A673 (cell line): Measurements from ENCODE around the gene HPSE2. TPM values are rescaled to one million over a fixed set of nuclear protein-coding genes. Genes with fewer than 3 reads are reported as not detected.
A peak's percentile ranks its signal among the peaks of the same experiment; 100 is the strongest.

ENCODE experiments used
- Bru-seq: library from RNA; stranded (reverse); fragments of 400-500 nt; gene quantifications from one replicate; lab custom pipeline; 2021; lab: Mats Ljungman, UMichigan
- BruChase-seq, 2 experiments: library from RNA; stranded (reverse); fragments of 400-500 nt; gene quantifications; one replicate each; lab custom pipeline; 2021; lab: Mats Ljungman, UMichigan
- BruUV-seq: library from RNA; stranded (reverse); fragments of 400-500 nt; replicated peaks from 2 replicates; lab custom pipeline; 2021; lab: Mats Ljungman, UMichigan
- CTCF ChIA-PET: fragments of 300-600 bp; sonication (Branson Sonifier 250); formaldehyde crosslinking; loops from one replicate; lab custom pipeline; 2022; ENCODE audit warnings: antibody characterized with exemption; lab: Charles Lee
- POLR2A ChIA-PET: fragments of 300-600 bp; sonication (Branson Sonifier 250); formaldehyde crosslinking; loops from one replicate; lab custom pipeline; 2022; ENCODE audit warnings: antibody characterized with exemption; ENCODE audit not compliant: low non-redundant PET; lab: Charles Lee
- DNase-seq: peaks from one replicate; pipeline ENCODE4 v3.0.0-alpha.2; 2015; ENCODE audit warnings: low spot score
- H3K27ac ChIP-seq: fragments of 200-600 bp; sonication (generic); 2 replicates; pipeline ENCODE4 v1.5.1; 2016; ENCODE audit warnings: mixed run types, low read depth, mild to moderate bottlenecking, mixed read lengths, antibody characterized with exemption, low read length; ENCODE audit not compliant: poor library complexity, severe bottlenecking
- H3K27me3 ChIP-seq: fragments of 200-600 bp; sonication (generic); replicated peaks from 2 replicates; pipeline ENCODE4 v1.6.1; 2017; ENCODE audit warnings: mixed run types, low read depth, mild to moderate bottlenecking, mixed read lengths, antibody characterized with exemption, low read length; ENCODE audit not compliant: insufficient read depth, poor library complexity
- H3K36me3 ChIP-seq: fragments of 200-600 bp; sonication (generic); 2 replicates; pipeline ENCODE4 v1.6.1; 2016; ENCODE audit warnings: mixed run types, mild to moderate bottlenecking, mixed read lengths, antibody characterized with exemption, low read length; ENCODE audit not compliant: insufficient read depth, poor library complexity, severe bottlenecking
- H3K4me1 ChIP-seq: fragments of 200-600 bp; sonication (generic); 2 replicates; pipeline ENCODE4 v1.6.1; 2017; ENCODE audit warnings: mixed run types, mild to moderate bottlenecking, mixed read lengths, antibody characterized with exemption, low read length; ENCODE audit not compliant: insufficient read depth, poor library complexity, severe bottlenecking
- H3K4me3 ChIP-seq: fragments of 200-600 bp; sonication (generic); 2 replicates; pipeline ENCODE4 v1.5.1; 2016; ENCODE audit warnings: low read depth, mixed run types, mild to moderate bottlenecking, mixed read lengths, low read length; ENCODE audit not compliant: poor library complexity, severe bottlenecking
- H3K9me3 ChIP-seq: fragments of 200-600 bp; sonication (generic); 2 replicates; pipeline ENCODE4 v1.6.1; 2016; ENCODE audit warnings: mixed run types, low read depth, mild to moderate bottlenecking, mixed read lengths, antibody characterized with exemption, low read length; ENCODE audit not compliant: poor library complexity, severe bottlenecking
- CTCF ChIP-seq: fragments of 300-800, 200-600 bp; sonication (generic); conservative IDR thresholded peaks from 2 replicates; pipeline ENCODE4 v1.5.1; 2017; ENCODE audit warnings: low read depth, mild to moderate bottlenecking, antibody characterized with exemption, low read length, moderate library complexity, mixed read lengths
- EZH2 ChIP-seq: fragments of 200-600 bp; sonication (generic); IDR thresholded peaks from 2 replicates; pipeline ENCODE4 v1.6.1; 2017; ENCODE audit warnings: borderline replicate concordance, low read depth, mild to moderate bottlenecking, mixed read lengths, antibody characterized with exemption, low read length; ENCODE audit not compliant: poor library complexity, severe bottlenecking
- intact Hi-C: fragments of 100-400 bp; cut with micrococcal nuclease; formaldehyde crosslinking; loops from one replicate; pipeline ENCODE4 v1.10.0; 2022; ENCODE audit not compliant: unreplicated experiment
- long read RNA-seq: library from polyadenylated mRNA; stranded (forward); transcript quantifications from one replicate; pipeline ENCODE4 v2.0.0, GENCODE V29; 2022
- total RNA-seq: library from RNA; stranded (reverse); gene quantifications from 2 replicates; pipeline ENCODE4 v1.2.3, GENCODE V29; 2021

The HPSE2 gene
- total RNA-seq: not detected in 2 replicates
- percentile 6 among the genes with signal in this experiment for Bru-seq, nascent RNA
- BruChase-seq, experiment 1, labeled RNA remaining after a 2-hour chase: percentile 9 among the genes with signal in this experiment
- percentile 8 among the genes with signal in this experiment for BruChase-seq, experiment 2, labeled RNA remaining after a 6-hour chase
- long read RNA-seq: 0 reads

- DNase-seq: peak; percentile 12
- BruUV-seq: no TSS peak
- Histone ChIP-seq H3K27me3 (peaks cover 79% of the 10 kb centered on the region), H3K36me3 (no peaks in the 10 kb centered on the region), H3K4me1 (peaks cover 8% of the 10 kb centered on the region), H3K9me3 (no peaks in the 10 kb centered on the region), H3K27ac (no peak within 1 kb of the TSS), H3K4me3 (no peak within 1 kb of the TSS)
- ChIA-PET POLR2A (no interaction called here), CTCF (no interaction called here)
- intact Hi-C loops: no loop called here
- no peak for TF ChIP-seq EZH2
- no peak for TF ChIP-seq CTCF
These were observed at the start of gene HPSE2 for GRCh38 chr10:99235658-99236626. Gene HPSE2 (minus strand): TSS chr10:99235852.

- TF ChIP-seq EZH2 (no peak), CTCF (no peak)
- no peak overlapping the region for H3K27ac ChIP-seq
- H3K9me3 ChIP-seq: no peaks in the 10 kb centered on the region
- no TSS peak for BruUV-seq
- peaks cover 15% of the 10 kb centered on the region for H3K27me3 ChIP-seq
- DNase-seq: no peak
- intact Hi-C loops: no loop called here
- ChIA-PET CTCF (interaction anchor here (0.9 kb wide), 1 partner anchor 34 kb away, joined by 4 read pairs; no protein-coding TSS in a partner anchor), POLR2A (no interaction called here)
- no peaks in the 10 kb centered on the region for H3K4me1 ChIP-seq
- no peak overlapping the region for H3K4me3 ChIP-seq
- H3K36me3 ChIP-seq: no peaks in the 10 kb centered on the region
These were observed 44.8 kb upstream of the HPSE2 start for GRCh38 chr10:99280472-99280871.

GRCh38 chr10:99279626-99280111 lies 44.0 kb upstream of the HPSE2 start:
- TF ChIP-seq CTCF (no peak), EZH2 (no peak)
- Histone ChIP-seq H3K27ac (no peak overlapping the region), H3K4me1 (no peaks in the 10 kb centered on the region), H3K9me3 (no peaks in the 10 kb centered on the region), H3K4me3 (no peak overlapping the region), H3K27me3 (peaks cover 23% of the 10 kb centered on the region), H3K36me3 (no peaks in the 10 kb centered on the region)
- ChIA-PET CTCF (interaction anchor here (0.9 kb wide), 1 partner anchor 33 kb away, joined by 4 read pairs; no protein-coding TSS in a partner anchor), POLR2A (no interaction called here)
- DNase-seq: peak; percentile 71
- intact Hi-C loops: loop anchor here (10.0 kb wide), 1 partner anchor 1105 kb away; no protein-coding TSS in a partner anchor
- no TSS peak for BruUV-seq
